ENCODE measurements around the gene BRPF1. TPM values are rescaled to one million over a fixed set of nuclear protein-coding genes. Genes with fewer than 3 reads are reported as not detected.

The BRPF1 gene
- total and polyA plus RNA-seq, 2 donors from 2014 or later = 6.2 to 22.4 TPM

- no peak overlapping the region for H3K9ac ChIP-seq (ENCODE audit: low read length in 3 of 3)
- no peaks in the 10 kb centered on the region for H3K27me3 ChIP-seq (ENCODE audit: control insufficient read depth, insufficient read depth, low read length)
- peaks cover 0 to 23% (median 11%) of the 10 kb centered on the region in 3 donors for H3K4me1 ChIP-seq (ENCODE audit: control insufficient read depth in 2 of 3, insufficient read depth in 2 of 3, low read depth in 1 of 3, low read length in 3 of 3)
- H3K36me3 ChIP-seq (ENCODE audit: control insufficient read depth in 2 of 3, insufficient read depth in 3 of 3, low read length in 3 of 3) = peaks cover 5 to 36% (median 16%) of the 10 kb centered on the region in 3 donors
- TF ChIP-seq, protein P1, sequence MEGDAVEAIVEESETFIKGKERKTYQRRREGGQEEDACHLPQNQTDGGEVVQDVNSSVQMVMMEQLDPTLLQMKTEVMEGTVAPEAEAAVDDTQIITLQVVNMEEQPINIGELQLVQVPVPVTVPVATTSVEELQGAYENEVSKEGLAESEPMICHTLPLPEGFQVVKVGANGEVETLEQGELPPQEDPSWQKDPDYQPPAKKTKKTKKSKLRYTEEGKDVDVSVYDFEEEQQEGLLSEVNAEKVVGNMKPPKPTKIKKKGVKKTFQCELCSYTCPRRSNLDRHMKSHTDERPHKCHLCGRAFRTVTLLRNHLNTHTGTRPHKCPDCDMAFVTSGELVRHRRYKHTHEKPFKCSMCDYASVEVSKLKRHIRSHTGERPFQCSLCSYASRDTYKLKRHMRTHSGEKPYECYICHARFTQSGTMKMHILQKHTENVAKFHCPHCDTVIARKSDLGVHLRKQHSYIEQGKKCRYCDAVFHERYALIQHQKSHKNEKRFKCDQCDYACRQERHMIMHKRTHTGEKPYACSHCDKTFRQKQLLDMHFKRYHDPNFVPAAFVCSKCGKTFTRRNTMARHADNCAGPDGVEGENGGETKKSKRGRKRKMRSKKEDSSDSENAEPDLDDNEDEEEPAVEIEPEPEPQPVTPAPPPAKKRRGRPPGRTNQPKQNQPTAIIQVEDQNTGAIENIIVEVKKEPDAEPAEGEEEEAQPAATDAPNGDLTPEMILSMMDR (IDR thresholded peaks at IDR 0.05; ENCODE audit: borderline replicate concordance, extremely low read depth, insufficient read depth) = no peak
- H3K9me3 ChIP-seq (ENCODE audit: control insufficient read depth in 2 of 3, insufficient read depth in 1 of 3, low read length in 3 of 3) = no peaks in the 10 kb centered on the region
- H3K4me3 ChIP-seq (ENCODE audit: low read length in 3 of 3) = no peak overlapping the region
- H3K27ac ChIP-seq (ENCODE audit: low read depth in 2 of 2, low read length in 2 of 2) = no peak overlapping the region
- intact Hi-C loops (cut with DNase I) = no loop called here
- FAIRE-seq = no peak
- DNase-seq = no peak
Measured at GRCh38 chr3:9786209-9786739, 54.7 kb downstream of the BRPF1 start.

DNA sequence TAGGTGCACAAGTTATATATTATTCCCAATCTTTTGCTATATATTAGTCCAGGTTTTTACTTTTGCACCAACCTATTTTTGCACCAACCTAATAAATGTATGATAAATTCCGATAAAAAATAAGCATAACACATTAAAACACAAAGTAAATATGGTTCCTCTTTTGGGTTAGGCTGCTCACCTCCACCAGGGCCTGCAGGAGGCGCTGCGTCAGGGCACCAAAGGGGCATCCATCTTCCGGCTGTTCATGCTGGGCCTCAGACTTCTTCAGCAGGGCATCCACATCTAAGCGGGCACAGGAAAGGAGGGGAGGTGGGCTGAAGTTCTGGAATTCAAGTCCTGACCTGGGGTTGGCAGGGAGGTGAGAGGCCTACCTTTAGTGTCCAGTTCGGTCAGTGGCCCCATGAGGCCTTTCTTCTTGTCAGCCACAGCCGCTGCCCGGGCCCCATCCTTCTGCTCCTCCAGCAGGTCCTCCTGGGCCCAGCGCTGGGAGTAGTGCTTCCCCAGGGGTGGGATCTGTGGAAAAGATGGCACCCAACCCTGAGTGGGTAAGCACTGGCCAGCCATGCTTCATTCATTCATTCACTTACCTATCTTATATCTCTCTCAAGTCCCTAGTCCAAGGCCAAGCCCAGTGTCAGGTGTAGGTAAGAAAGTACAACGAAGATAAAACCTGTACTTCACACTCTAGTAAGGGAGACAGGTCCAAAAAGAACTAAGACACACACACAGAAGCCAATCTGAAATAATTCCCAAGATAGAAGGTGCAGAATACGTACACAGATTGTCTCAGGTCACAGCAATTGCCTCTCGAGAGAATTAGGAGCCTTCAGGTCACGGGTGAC lies 55.5 kb downstream of the BRPF1 start:
- DNase-seq = no peak
- no peaks in the 10 kb centered on the region for H3K27me3 ChIP-seq (ENCODE audit: control insufficient read depth, insufficient read depth, low read length)
- TF ChIP-seq, protein P1 (IDR thresholded peaks at IDR 0.05; ENCODE audit: borderline replicate concordance, extremely low read depth, insufficient read depth) = no peak
- no peak for FAIRE-seq
- H3K4me3 ChIP-seq (ENCODE audit: low read length in 3 of 3) = no peak overlapping the region
- peaks cover 5 to 36% (median 16%) of the 10 kb centered on the region in 3 donors for H3K36me3 ChIP-seq (ENCODE audit: control insufficient read depth in 2 of 3, insufficient read depth in 3 of 3, low read length in 3 of 3)
- no peak overlapping the region for H3K9ac ChIP-seq (ENCODE audit: low read length in 3 of 3)
- no peak overlapping the region for H3K27ac ChIP-seq (ENCODE audit: low read depth in 2 of 2, low read length in 2 of 2)
- intact Hi-C loops (cut with DNase I) = no loop called here
- no peaks in the 10 kb centered on the region for H3K9me3 ChIP-seq (ENCODE audit: control insufficient read depth in 2 of 3, insufficient read depth in 1 of 3, low read length in 3 of 3)
- H3K4me1 ChIP-seq (ENCODE audit: control insufficient read depth in 2 of 3, insufficient read depth in 2 of 3, low read depth in 1 of 3, low read length in 3 of 3) = peaks cover 2 to 21% (median 13%) of the 10 kb centered on the region in 3 donors

DNA sequence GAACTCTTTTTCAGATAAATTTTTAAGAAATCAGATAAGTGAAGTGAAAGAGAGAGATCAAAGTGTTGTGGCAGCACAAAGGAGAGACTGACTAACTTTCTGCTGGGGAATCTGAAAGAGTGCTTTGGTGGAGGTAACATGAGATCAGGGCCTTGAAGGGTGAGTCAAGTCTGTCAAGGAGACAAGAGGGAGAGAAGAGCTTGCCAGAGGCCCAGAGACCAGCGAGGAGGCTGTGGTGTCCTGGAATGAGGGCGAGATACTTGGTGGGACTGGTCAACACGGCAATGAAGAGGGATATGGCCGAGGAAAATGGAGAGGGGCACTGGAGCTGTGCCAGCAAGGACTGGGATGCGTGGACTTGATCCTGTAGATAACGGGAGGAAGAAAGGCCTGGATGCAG lies 56.2 kb downstream of the BRPF1 start:
- H3K9ac ChIP-seq (ENCODE audit: low read length in 3 of 3) = no peak overlapping the region
- H3K4me1 ChIP-seq (ENCODE audit: control insufficient read depth in 2 of 3, insufficient read depth in 2 of 3, low read depth in 1 of 3, low read length in 3 of 3) = peaks cover 2 to 18% (median 13%) of the 10 kb centered on the region in 3 donors
- no peak overlapping the region for H3K4me3 ChIP-seq (ENCODE audit: low read length in 3 of 3)
- no peak overlapping the region for H3K27ac ChIP-seq (ENCODE audit: low read depth in 2 of 2, low read length in 2 of 2)
- peaks cover 5 to 36% (median 15%) of the 10 kb centered on the region in 3 donors for H3K36me3 ChIP-seq (ENCODE audit: control insufficient read depth in 2 of 3, insufficient read depth in 3 of 3, low read length in 3 of 3)
- TF ChIP-seq, protein P1 (IDR thresholded peaks at IDR 0.05; ENCODE audit: borderline replicate concordance, extremely low read depth, insufficient read depth) = no peak
- DNase-seq = no peak
- no peak for FAIRE-seq
- no peaks in the 10 kb centered on the region for H3K9me3 ChIP-seq (ENCODE audit: control insufficient read depth in 2 of 3, insufficient read depth in 1 of 3, low read length in 3 of 3)
- H3K27me3 ChIP-seq (ENCODE audit: control insufficient read depth, insufficient read depth, low read length) = no peaks in the 10 kb centered on the region
- intact Hi-C loops (cut with DNase I) = no loop called here

All from kidney (tissue), 14 donors.